Activated naive CD8-positive, alpha-beta T cell treated with anti-CD3 and anti-CD28 coated beads, Interleukin-2, amount 10 ng/mL, durations not matched to agents 7 days and 5 days (primary cell): ENCODE measurements around the gene RCAN1. TPM values are rescaled to one million over a fixed set of nuclear protein-coding genes. Genes with fewer than 3 reads are reported as not detected.

Source experiments
- ATAC-seq: fragments of 150-1000 bp; cut with Tn5 transposase; one replicate; pipeline ENCODE4 v1.10.0; 2021; ENCODE audit warnings: low read depth, moderate library complexity
- POLR2A ChIA-PET: fragments of 350-600 bp; sonication (Branson Sonifier 250); formaldehyde crosslinking; loops from one replicate; lab custom pipeline; 2021; ENCODE audit warnings: antibody characterized with exemption; lab: Charles Lee
- DNase-seq: peaks from one replicate; pipeline ENCODE4 v3.0.0; 2021
- H3K27ac Mint-ChIP-seq: one replicate; pipeline ENCODE4 v1.8.0; 2022; ENCODE audit warnings: mild to moderate bottlenecking, mixed read lengths
- H3K27me3 Mint-ChIP-seq: one replicate; pipeline ENCODE4 v1.8.0; 2022; ENCODE audit warnings: mild to moderate bottlenecking, moderate library complexity, mixed read lengths
- H3K36me3 Mint-ChIP-seq: one replicate; pipeline ENCODE4 v1.8.0; 2021; ENCODE audit warnings: mild to moderate bottlenecking, mixed read lengths
- H3K4me1 Mint-ChIP-seq: one replicate; pipeline ENCODE4 v1.8.0; 2021; ENCODE audit warnings: mixed read lengths
- H3K4me3 Mint-ChIP-seq: one replicate; pipeline ENCODE4 v1.8.0; 2022; ENCODE audit warnings: mild to moderate bottlenecking, moderate library complexity, mixed read lengths
- H3K9me3 Mint-ChIP-seq: one replicate; pipeline ENCODE4 v1.8.0; 2021; ENCODE audit warnings: mixed read lengths
- total RNA-seq, 2 experiments: library from RNA; stranded (reverse); gene quantifications; one replicate each; pipeline ENCODE4 v1.2.3, GENCODE V29; 2021

Gene RCAN1
- total RNA-seq, 2 experiments from 2014 or later = 7.3 to 7.4 TPM

DNA sequence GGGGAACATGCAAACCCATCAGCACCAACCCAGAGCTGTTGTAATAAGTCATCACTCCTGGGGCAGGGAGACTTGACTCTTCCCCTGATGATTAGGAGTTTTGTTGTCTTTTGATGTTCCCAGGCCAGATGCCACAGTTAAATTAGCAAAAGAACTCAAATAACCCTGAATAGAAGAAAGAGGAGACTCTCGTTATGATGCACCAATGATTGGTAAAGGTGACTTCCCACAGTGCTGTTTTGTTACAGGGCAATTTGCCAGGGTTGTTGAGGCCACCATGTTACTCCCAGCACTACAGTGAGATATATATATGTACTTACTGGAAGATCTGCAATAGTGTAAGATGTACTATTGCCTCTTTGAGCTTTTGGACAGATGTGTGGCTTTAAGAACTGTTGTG, 24.3 kb upstream of the RCAN1 start:
- no peak overlapping the region for H3K4me3 Mint-ChIP-seq
- H3K27ac Mint-ChIP-seq = no peak overlapping the region
- H3K9me3 Mint-ChIP-seq = peaks cover 4% of the 10 kb centered on the region
- peaks cover 21% of the 10 kb centered on the region for H3K4me1 Mint-ChIP-seq
- peaks cover 8% of the 10 kb centered on the region for H3K36me3 Mint-ChIP-seq
- H3K27me3 Mint-ChIP-seq = peaks cover 8% of the 10 kb centered on the region
- DNase-seq (no peak), ATAC-seq (no peak)
- POLR2A ChIA-PET = no interaction called here

DNA sequence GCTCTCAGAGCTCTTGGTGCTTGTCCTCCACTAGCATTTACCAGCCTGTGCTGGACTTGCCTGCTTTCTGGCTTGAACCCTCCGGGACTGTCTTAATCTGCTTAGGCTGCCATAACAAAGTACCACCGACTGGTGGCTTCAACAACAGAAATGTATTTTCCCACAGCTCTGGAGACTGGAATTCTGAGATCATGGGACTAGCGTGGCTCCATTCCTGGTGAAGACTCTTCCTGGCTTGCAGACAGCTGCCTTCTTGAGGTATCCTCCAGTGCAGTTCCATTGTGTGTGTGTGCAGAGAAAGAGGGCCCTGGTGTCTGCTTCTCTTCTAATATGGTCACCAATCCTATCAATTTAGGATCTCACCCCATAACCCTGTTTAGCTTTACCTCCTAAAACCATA, 22.0 kb upstream of the RCAN1 start:
- H3K9me3 Mint-ChIP-seq = peaks cover 4% of the 10 kb centered on the region
- no peak overlapping the region for H3K27ac Mint-ChIP-seq
- DNase-seq (no peak), ATAC-seq (no peak)
- H3K4me1 Mint-ChIP-seq = peaks cover 19% of the 10 kb centered on the region
- peaks cover 6% of the 10 kb centered on the region for H3K27me3 Mint-ChIP-seq
- POLR2A ChIA-PET = no interaction called here
- peaks cover 8% of the 10 kb centered on the region for H3K36me3 Mint-ChIP-seq
- no peak overlapping the region for H3K4me3 Mint-ChIP-seq

DNA sequence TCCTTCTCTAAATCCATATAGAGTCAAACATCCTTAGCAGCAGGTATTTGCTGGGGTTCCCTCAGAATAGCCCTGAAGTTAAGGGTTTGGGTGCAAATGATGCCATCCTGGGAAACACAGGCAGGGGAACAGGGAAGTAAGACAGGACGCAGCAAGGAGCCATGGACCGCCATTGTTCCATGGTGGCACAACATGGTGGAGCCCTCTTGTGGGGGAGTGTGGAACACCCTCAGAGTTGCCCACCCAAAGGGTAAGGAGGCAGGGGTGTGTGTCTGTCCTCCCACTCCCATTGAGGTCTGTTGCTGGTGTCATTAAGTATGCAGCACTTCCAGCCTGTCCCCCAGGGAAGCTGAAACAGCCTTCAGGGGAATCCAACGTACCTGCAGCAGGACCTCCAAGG, 20.4 kb upstream of the RCAN1 start:
- Mint-ChIP-seq H3K4me3 (no peak overlapping the region), H3K4me1 (peaks cover 14% of the 10 kb centered on the region), H3K27ac (no peak overlapping the region), H3K27me3 (peaks cover 6% of the 10 kb centered on the region), H3K9me3 (peaks cover 4% of the 10 kb centered on the region), H3K36me3 (peaks cover 7% of the 10 kb centered on the region)
- no peak for DNase-seq
- POLR2A ChIA-PET = no interaction called here
- ATAC-seq = no peak

DNA sequence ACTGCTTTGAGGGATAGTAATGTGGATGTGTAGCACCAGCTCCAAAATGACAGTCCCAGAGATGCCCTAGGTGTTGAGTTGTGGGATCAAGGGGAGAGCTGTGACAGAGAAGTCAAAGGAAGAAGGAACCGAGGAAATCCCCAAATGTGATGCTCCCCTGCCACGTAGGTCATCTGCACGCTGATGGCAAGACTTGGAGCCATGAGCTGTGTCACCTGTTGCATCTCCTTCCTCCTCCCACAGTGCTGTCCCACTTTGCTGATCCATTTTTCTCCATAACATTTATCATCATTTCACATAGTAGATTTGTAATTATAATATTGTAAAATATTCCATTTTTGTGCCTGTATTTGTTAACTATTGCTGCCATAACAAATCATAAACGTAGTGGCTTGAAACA, 17.6 kb upstream of the RCAN1 start:
- DNase-seq = no peak
- H3K27me3 Mint-ChIP-seq = peaks cover 6% of the 10 kb centered on the region
- POLR2A ChIA-PET = no interaction called here
- H3K27ac Mint-ChIP-seq = no peak overlapping the region
- peaks cover 2% of the 10 kb centered on the region for H3K9me3 Mint-ChIP-seq
- no peaks in the 10 kb centered on the region for H3K36me3 Mint-ChIP-seq
- peaks cover under 1% of the 10 kb centered on the region for H3K4me1 Mint-ChIP-seq
- no peak overlapping the region for H3K4me3 Mint-ChIP-seq
- ATAC-seq = no peak

DNA sequence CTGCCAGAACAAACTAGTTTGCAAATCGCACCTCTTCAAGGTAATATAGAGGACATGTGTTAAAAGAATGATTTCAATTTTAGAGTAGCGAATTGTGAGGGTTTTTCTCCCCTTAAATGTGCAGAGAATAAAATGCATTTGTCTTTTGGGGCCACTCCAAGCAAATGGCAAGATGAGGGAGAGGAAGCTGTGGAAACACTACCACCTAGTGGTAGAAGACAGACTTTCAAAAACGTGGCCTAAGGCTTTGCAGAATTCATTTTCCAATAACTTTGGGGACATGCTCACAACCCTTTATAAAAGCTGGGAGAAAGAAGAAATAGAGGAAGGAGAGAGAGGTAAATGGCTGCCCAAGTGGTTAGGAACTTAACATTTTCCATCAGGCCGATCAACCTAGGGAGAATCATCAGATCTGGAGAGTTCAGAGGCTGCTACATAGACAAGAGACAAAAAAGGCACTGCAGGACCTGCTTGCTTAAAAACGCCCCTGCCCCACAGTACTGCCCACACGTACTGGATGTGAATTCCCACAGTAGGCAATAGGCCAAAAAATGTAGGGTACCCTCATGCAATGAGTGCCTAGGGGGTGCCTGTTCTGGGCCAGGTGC, 15.7 kb upstream of the RCAN1 start:
- H3K4me3 Mint-ChIP-seq = no peak overlapping the region
- POLR2A ChIA-PET = no interaction called here

DNA sequence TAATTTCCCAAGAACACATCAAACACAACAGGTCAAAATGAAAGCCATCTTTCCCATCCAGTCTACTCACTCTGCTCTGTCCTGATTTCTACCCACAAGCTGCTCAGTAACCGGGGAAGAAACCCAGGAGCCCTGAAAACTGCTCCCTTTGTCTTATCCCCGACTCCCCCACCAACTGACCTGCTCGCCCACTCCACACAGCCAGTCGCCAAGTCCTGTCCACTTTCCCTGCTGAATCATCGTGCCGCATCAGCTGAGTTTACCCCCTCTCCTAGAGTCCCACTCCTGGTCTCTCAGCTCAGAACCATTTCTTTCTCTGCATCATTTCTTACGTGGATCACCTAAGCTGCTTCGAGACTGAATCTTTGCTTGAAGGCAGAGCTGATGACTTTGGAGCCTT, 11.2 kb upstream of the RCAN1 start:
- Mint-ChIP-seq H3K36me3 (no peaks in the 10 kb centered on the region), H3K27ac (no peak overlapping the region), H3K4me3 (no peak overlapping the region), H3K4me1 (no peaks in the 10 kb centered on the region), H3K9me3 (no peaks in the 10 kb centered on the region), H3K27me3 (peaks cover 12% of the 10 kb centered on the region)
- ATAC-seq (no peak), DNase-seq (no peak)
- POLR2A ChIA-PET = no interaction called here

More for the DNA sequence above, 15.7 kb upstream of the RCAN1 start:
- Mint-ChIP-seq H3K36me3 (no peaks in the 10 kb centered on the region), H3K27ac (no peak overlapping the region), H3K4me1 (no peaks in the 10 kb centered on the region), H3K9me3 (no peaks in the 10 kb centered on the region), H3K27me3 (peaks cover 6% of the 10 kb centered on the region)
- ATAC-seq (peak; percentile 54), DNase-seq (no peak)

DNA sequence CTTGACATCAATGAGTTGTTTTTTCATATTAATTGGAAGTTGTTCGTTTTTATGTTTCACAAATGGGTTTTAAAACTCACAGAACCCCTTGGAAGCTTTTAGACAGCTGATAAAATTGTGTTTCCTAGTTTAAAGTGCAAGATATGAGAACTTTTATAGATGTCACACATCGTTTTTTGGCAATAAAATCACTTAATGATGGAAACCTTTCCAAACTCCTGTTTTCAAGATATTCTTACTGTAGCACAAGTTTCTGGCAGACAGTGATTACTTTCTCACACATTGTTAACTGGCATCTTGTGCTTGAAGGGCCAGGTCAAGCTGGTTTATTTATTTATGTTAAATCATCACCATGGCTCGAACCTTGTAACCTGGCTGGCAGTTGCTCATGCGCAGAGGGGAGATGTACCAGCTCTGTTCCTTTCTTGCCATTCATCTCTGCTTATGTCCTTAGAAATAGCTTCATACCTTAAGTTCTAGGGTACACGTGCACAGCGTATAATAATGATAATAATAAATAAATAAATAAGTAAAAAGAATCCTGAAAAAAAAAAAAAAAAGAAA, 10.2 kb upstream of the RCAN1 start:
- POLR2A ChIA-PET = no interaction called here
- Mint-ChIP-seq H3K27ac (no peak overlapping the region), H3K4me1 (no peaks in the 10 kb centered on the region), H3K4me3 (no peak overlapping the region), H3K27me3 (peaks cover 13% of the 10 kb centered on the region), H3K36me3 (no peaks in the 10 kb centered on the region), H3K9me3 (no peaks in the 10 kb centered on the region)
- DNase-seq = no peak
- no peak for ATAC-seq

DNA sequence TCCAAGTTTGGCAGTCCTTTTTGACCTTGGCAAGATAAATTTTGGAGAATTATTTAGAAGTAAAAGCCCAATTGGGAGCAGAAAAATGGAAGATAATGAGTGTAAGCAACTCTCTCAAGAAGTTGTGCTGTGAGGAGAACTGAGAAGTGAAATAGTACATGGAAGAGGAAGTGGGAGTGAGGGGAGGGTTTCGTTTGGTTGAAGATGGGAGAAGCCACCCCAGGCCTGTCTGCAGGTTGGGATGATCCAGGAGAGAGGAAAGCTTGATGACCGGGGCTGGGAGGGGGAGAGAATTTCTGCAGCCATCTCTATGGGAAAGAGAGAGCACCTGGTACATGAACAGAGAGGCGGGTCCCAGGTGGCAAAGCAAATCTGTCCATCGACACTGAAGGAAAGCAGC, 8.6 kb upstream of the RCAN1 start:
- Mint-ChIP-seq H3K27me3 (peaks cover 13% of the 10 kb centered on the region), H3K4me1 (no peaks in the 10 kb centered on the region), H3K4me3 (no peak overlapping the region), H3K36me3 (no peaks in the 10 kb centered on the region), H3K27ac (no peak overlapping the region), H3K9me3 (no peaks in the 10 kb centered on the region)
- DNase-seq = no peak
- no peak for ATAC-seq
- POLR2A ChIA-PET = no interaction called here

DNA sequence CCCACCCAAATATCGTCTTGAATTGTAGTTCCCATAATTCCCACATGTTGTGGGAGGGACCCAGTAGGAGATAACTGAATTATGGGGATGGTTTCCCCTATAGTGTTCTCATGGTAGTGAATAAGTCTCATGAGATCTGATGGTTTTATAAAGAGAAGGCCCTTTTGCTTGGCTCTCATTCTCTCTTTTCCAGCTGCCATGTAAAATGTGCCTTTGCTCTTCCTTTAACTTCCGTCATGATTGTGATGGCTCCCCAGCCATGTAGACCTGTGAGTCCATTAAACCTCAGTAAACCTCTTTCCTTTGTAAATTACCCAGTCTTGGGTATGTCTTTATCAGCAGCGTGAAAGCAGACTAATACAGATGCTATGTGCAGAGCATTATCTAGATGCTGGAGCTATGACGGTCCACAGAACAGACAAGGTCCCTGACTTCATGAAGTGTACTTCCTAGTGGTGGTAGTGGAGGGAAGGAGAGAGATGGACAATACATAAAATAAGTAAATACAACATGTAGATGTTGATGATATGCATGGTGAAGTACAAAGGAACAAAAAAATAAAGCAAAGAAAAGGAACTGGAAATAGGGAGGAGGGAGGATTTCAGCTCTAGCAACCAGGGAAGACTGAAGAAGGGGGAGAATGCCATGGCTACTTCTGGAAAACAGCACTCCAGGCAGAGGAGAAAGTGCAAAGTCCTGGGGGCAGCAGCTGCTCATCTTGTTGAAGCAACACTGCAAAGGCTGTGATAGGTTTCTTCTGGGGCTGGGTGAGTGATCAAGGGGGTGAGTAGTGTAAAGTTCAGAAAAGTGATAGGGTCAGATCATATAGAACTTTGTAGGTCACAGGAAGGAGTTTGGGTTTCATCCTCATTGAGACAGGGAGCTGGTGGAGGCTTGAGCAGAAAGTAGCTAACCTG, 6.8 kb upstream of the RCAN1 start:
- Mint-ChIP-seq H3K9me3 (no peaks in the 10 kb centered on the region), H3K4me1 (no peaks in the 10 kb centered on the region), H3K27ac (no peak overlapping the region), H3K27me3 (peaks cover 13% of the 10 kb centered on the region), H3K36me3 (no peaks in the 10 kb centered on the region), H3K4me3 (no peak overlapping the region)
- no peak for ATAC-seq
- no peak for DNase-seq
- POLR2A ChIA-PET = no interaction called here

DNA sequence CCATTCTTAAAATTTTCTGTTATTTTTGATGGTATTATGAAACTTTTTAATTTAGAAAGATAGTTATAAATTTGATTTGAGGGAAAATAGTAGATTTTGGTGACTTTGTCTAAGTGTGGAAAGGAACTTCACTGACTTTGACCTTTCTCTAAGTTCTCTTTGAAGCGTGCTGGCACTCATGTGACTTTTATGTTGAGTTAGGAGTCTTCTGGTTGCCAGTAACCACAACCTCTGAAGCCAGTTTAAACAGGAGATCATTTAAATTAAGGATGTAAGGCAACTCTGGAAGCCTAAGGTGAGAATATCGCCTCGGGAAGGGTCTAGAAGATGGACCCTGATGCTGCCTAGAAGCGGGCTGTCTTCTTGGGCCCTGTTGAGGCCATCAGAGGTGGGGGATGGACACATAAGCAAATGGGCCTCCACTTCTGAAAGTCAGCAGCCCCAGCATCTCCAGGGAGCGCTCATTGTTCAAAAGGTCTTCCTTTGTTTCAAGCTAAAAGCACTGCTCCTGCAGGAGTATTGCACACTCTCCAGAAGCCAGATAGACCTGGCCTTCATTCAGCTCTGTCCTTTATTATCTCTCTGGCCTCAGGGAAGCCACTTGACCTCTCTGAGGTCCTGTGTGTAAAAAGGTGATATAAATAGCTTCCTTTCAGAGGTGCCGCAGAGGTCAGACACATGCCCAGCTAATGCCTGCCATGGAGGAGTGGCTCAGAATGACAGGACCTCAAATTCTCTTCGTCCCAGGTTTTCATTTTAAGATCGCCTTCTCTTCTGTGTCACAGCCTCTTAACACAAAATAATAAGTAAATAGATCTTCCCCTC, 5.1 kb upstream of the RCAN1 start:
- H3K4me3 Mint-ChIP-seq = no peak overlapping the region
- DNase-seq (no peak), ATAC-seq (no peak)
- POLR2A ChIA-PET = no interaction called here
- H3K27ac Mint-ChIP-seq = no peak overlapping the region
- peaks cover 13% of the 10 kb centered on the region for H3K27me3 Mint-ChIP-seq
- no peaks in the 10 kb centered on the region for H3K9me3 Mint-ChIP-seq
- H3K36me3 Mint-ChIP-seq = no peaks in the 10 kb centered on the region
- peaks cover 2% of the 10 kb centered on the region for H3K4me1 Mint-ChIP-seq

DNA sequence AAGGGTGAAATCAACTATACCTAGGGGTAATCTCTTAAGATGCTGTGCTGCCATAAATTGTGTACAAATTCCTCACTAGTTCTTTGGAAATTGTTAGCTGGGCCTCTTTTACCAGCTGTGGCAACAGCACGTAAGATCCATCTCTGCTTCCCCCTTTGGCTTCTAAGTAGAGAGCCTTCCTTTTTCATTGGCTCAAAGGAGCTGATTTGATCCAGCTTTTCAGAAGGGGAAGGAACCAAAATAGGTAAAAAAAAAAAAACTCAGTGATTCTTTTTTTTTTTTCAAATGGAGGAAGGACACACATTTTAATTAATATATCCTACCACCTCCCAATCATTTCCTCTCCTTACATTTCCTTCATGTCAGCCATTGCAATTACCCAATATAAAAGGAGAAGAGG, 4.0 kb upstream of the RCAN1 start:
- H3K4me1 Mint-ChIP-seq = peaks cover 4% of the 10 kb centered on the region
- H3K27ac Mint-ChIP-seq = no peak overlapping the region
- POLR2A ChIA-PET = interaction anchor here (0.6 kb wide), 1 partner anchor 1018 kb away, joined by 3 read pairs; no protein-coding TSS in a partner anchor
- ATAC-seq (no peak), DNase-seq (no peak)
- H3K9me3 Mint-ChIP-seq = no peaks in the 10 kb centered on the region
- H3K27me3 Mint-ChIP-seq = peaks cover 17% of the 10 kb centered on the region
- no peaks in the 10 kb centered on the region for H3K36me3 Mint-ChIP-seq
- H3K4me3 Mint-ChIP-seq = no peak overlapping the region

DNA sequence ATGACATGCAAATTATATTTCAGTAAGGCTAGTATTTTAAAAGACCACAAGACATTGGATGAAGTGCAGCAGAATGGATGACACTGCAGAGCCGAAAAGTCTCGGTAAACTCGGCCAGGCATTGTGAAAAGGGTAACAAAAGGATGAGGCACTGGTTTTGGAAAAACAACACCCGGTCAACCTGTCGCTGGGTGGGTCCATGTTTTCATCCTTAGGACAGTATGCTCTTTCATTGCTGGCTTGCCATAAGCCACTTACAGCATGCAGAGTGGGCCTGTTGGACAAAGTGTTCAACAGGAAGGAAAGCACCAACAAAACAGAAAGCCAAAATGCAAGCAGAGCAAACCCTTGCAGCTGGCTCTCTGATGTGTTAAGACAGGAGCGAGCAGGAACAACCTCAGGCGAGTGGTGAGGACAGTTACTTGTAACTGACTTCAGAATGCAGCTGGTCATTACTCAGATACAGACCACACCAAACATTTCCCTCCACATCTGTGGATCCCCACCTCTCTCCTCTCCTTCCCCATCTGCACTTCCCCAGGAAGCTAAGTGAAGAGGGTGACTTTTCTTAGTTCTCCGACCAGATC, 2.9 kb upstream of the RCAN1 start:
- no peaks in the 10 kb centered on the region for H3K9me3 Mint-ChIP-seq
- POLR2A ChIA-PET = no interaction called here
- no peak for ATAC-seq

DNA sequence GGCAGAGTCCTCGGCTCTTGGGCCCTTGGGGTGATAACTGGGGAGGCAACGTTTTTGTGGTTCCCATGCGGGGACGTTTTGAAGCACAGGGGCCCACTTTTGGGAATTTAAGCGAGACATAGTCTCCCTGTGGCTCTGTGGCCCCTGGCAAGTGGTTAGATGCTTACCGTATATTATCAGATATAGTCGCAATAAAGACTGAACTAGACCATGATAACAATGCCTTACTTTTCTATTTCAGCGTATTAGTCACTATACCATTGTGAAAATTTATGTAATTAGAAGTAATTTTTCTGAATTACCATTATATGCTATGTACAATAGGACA, 538 bp upstream of the RCAN1 start:
- peak; percentile 16 for ATAC-seq
- Mint-ChIP-seq H3K27ac (peak overlapping the region; percentile 81), H3K9me3 (no peaks in the 10 kb centered on the region), H3K27me3 (peaks cover 13% of the 10 kb centered on the region), H3K4me3 (peak overlapping the region; percentile 92), H3K4me1 (peaks cover 19% of the 10 kb centered on the region), H3K36me3 (no peaks in the 10 kb centered on the region)
- no peak for DNase-seq
- POLR2A ChIA-PET = no interaction called here

More for the DNA sequence above, 2.9 kb upstream of the RCAN1 start:
- H3K4me3 Mint-ChIP-seq = no peak overlapping the region
- H3K27ac Mint-ChIP-seq = no peak overlapping the region
- H3K36me3 Mint-ChIP-seq = no peaks in the 10 kb centered on the region
- DNase-seq = no peak
- H3K4me1 Mint-ChIP-seq = peaks cover 10% of the 10 kb centered on the region
- H3K27me3 Mint-ChIP-seq = peaks cover 19% of the 10 kb centered on the region
